WERI-Rb-1 (cell line): ENCODE data around the gene ACTRT2.
A peak's percentile ranks its signal among the peaks of the same experiment; 100 is the strongest.

Source experiments
- DNase-seq: peaks from one replicate; pipeline ENCODE4 v3.0.0-alpha.2; 2020
- H3K27ac ChIP-seq: fragments of 250-450 bp; sonication (Bioruptor Pico); 2 replicates; pipeline ENCODE4 v1.5.1; 2020; ENCODE audit warnings: mild to moderate bottlenecking, moderate library complexity
- H3K27me3 ChIP-seq: fragments of 250-450 bp; sonication (Bioruptor Pico); 2 replicates; pipeline ENCODE4 v1.5.1; 2021; ENCODE audit warnings: mild to moderate bottlenecking, low read depth, moderate library complexity; ENCODE audit not compliant: insufficient read depth, severe bottlenecking
- H3K36me3 ChIP-seq: fragments of 250-450 bp; sonication (Bioruptor Pico); 2 replicates; pipeline ENCODE4 v1.5.1; 2020; ENCODE audit warnings: mild to moderate bottlenecking, moderate library complexity
- H3K4me3 ChIP-seq: 2 replicates; pipeline ENCODE4 v1.5.1; 2011; ENCODE audit warnings: low read depth, mild to moderate bottlenecking, control low read depth, low read length
- H3K9me3 ChIP-seq: fragments of 250-450 bp; sonication (Bioruptor Pico); 2 replicates; pipeline ENCODE4 v1.5.1; 2021; ENCODE audit warnings: mild to moderate bottlenecking, moderate library complexity; ENCODE audit not compliant: severe bottlenecking
- CTCF ChIP-seq: IDR thresholded peaks from 2 replicates; pipeline ENCODE4 v1.5.1; 2011; ENCODE audit warnings: low read depth, mild to moderate bottlenecking, control low read depth, inconsistent platforms, low read length

ACTRT2 gene

GRCh38 chr1:3064901-3065300 is 43.6 kb downstream of the ACTRT2 start:
- DNase-seq = no peak
- H3K4me3 ChIP-seq = no peak overlapping the region
- no peak for TF ChIP-seq CTCF
- H3K27ac ChIP-seq = no peak overlapping the region
- peaks cover 13% of the 10 kb centered on the region for H3K27me3 ChIP-seq
- no peaks in the 10 kb centered on the region for H3K36me3 ChIP-seq
- H3K9me3 ChIP-seq = no peaks in the 10 kb centered on the region

- no peaks in the 10 kb centered on the region for H3K36me3 ChIP-seq
- no peak for TF ChIP-seq CTCF
- DNase-seq = no peak
- H3K27ac ChIP-seq = no peak overlapping the region
- no peak overlapping the region for H3K4me3 ChIP-seq
- no peaks in the 10 kb centered on the region for H3K9me3 ChIP-seq
- peaks cover 13% of the 10 kb centered on the region for H3K27me3 ChIP-seq
Measured at GRCh38 chr1:3065396-3065795, 44.1 kb downstream of the ACTRT2 start.

- Histone ChIP-seq H3K27ac (no peak overlapping the region), H3K36me3 (no peaks in the 10 kb centered on the region), H3K9me3 (no peaks in the 10 kb centered on the region), H3K4me3 (no peak overlapping the region), H3K27me3 (peaks cover 13% of the 10 kb centered on the region)
- no peak for DNase-seq
- no peak for TF ChIP-seq CTCF
Measured at GRCh38 chr1:3065797-3066196, 44.5 kb downstream of the ACTRT2 start.

GRCh38 chr1:3066250-3066711 is 45.0 kb downstream of the ACTRT2 start:
- peaks cover 13% of the 10 kb centered on the region for H3K27me3 ChIP-seq
- H3K4me3 ChIP-seq = no peak overlapping the region
- peak; percentile 79 for DNase-seq
- no peak overlapping the region for H3K27ac ChIP-seq
- H3K9me3 ChIP-seq = no peaks in the 10 kb centered on the region
- no peaks in the 10 kb centered on the region for H3K36me3 ChIP-seq
- TF ChIP-seq CTCF = peak; percentile 81

GRCh38 chr1:3066826-3067225 is 45.6 kb downstream of the ACTRT2 start:
- no peak for TF ChIP-seq CTCF

GRCh38 chr1:3067301-3067670 is 46.0 kb downstream of the ACTRT2 start:
- H3K27me3 ChIP-seq = peaks cover 13% of the 10 kb centered on the region
- H3K9me3 ChIP-seq = no peaks in the 10 kb centered on the region
- H3K27ac ChIP-seq = no peak overlapping the region
- H3K36me3 ChIP-seq = no peaks in the 10 kb centered on the region
- no peak overlapping the region for H3K4me3 ChIP-seq
- TF ChIP-seq CTCF = no peak
- no peak for DNase-seq

More at GRCh38 chr1:3066826-3067225, 45.6 kb downstream of the ACTRT2 start:
- no peaks in the 10 kb centered on the region for H3K36me3 ChIP-seq
- H3K4me3 ChIP-seq = no peak overlapping the region
- DNase-seq = no peak
- no peaks in the 10 kb centered on the region for H3K9me3 ChIP-seq
- peaks cover 13% of the 10 kb centered on the region for H3K27me3 ChIP-seq
- H3K27ac ChIP-seq = no peak overlapping the region
